ENCODE data around the gene HNRNPK.

DNA sequence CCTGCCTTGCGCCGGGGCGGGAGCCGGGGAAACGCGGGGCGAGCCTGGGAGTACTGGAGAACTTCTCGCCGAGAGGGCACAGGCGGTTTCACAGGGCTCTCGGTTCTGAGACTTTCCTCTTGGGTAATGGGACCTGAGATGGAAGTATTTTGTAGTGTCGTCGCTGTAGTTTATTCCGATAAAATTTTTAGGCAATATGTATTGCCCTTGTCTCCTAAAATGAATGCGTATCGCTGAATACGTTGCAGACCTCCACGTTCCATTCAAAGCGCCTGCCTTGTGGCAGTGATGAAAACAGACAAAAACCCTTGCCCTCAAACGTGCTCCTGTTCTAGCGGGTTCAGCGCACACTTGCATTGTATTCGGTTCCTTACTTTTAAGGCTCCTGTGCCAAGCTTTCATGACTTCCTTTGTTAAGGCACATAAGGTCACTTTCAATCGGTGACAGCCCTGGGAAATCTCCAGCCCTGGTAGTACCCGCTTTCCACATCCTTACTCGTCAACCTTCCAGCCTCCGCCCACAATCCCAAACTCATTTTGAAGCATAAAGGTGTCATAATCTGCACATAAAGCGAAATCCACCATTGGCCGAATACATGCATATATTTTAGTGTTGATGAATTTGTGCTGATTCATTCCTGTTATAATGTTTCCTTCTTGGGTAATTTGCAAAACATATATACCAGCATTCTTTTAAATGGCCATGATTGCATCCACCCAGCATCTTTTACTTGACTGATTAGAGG is 1.3 kb upstream of the HNRNPK start:
- TF ChIP-seq, protein P1, sequence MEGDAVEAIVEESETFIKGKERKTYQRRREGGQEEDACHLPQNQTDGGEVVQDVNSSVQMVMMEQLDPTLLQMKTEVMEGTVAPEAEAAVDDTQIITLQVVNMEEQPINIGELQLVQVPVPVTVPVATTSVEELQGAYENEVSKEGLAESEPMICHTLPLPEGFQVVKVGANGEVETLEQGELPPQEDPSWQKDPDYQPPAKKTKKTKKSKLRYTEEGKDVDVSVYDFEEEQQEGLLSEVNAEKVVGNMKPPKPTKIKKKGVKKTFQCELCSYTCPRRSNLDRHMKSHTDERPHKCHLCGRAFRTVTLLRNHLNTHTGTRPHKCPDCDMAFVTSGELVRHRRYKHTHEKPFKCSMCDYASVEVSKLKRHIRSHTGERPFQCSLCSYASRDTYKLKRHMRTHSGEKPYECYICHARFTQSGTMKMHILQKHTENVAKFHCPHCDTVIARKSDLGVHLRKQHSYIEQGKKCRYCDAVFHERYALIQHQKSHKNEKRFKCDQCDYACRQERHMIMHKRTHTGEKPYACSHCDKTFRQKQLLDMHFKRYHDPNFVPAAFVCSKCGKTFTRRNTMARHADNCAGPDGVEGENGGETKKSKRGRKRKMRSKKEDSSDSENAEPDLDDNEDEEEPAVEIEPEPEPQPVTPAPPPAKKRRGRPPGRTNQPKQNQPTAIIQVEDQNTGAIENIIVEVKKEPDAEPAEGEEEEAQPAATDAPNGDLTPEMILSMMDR (IDR thresholded peaks at IDR 0.05; ENCODE audit: insufficient read depth, low read length): no peak
- no peak; the same call in 1 of the 2 replicates for TF ChIP-seq POLR2AphosphoS5 (IDR thresholded peaks at IDR 0.05; ENCODE audit: low read depth)
- TF ChIP-seq, protein P2, sequence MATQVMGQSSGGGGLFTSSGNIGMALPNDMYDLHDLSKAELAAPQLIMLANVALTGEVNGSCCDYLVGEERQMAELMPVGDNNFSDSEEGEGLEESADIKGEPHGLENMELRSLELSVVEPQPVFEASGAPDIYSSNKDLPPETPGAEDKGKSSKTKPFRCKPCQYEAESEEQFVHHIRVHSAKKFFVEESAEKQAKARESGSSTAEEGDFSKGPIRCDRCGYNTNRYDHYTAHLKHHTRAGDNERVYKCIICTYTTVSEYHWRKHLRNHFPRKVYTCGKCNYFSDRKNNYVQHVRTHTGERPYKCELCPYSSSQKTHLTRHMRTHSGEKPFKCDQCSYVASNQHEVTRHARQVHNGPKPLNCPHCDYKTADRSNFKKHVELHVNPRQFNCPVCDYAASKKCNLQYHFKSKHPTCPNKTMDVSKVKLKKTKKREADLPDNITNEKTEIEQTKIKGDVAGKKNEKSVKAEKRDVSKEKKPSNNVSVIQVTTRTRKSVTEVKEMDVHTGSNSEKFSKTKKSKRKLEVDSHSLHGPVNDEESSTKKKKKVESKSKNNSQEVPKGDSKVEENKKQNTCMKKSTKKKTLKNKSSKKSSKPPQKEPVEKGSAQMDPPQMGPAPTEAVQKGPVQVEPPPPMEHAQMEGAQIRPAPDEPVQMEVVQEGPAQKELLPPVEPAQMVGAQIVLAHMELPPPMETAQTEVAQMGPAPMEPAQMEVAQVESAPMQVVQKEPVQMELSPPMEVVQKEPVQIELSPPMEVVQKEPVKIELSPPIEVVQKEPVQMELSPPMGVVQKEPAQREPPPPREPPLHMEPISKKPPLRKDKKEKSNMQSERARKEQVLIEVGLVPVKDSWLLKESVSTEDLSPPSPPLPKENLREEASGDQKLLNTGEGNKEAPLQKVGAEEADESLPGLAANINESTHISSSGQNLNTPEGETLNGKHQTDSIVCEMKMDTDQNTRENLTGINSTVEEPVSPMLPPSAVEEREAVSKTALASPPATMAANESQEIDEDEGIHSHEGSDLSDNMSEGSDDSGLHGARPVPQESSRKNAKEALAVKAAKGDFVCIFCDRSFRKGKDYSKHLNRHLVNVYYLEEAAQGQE (IDR thresholded peaks at IDR 0.05; ENCODE audit: insufficient replicate concordance, low read depth): no peak

Data from HL-60 (cell line).